Uterine smooth muscle cell (primary cell): ENCODE data around the gene ZNF879. TPM values are rescaled to one million over a fixed set of nuclear protein-coding genes. Genes with fewer than 3 reads are reported as not detected.

Experiments
- total RNA-seq: library from RNA; depleted of rRNA; stranded (reverse); fragments of >200 nt; gene quantifications from 2 replicates; pipeline ENCODE4 v1.2.3, GENCODE V29; 2014

Gene ZNF879
- 4.8 and 7.6 TPM in 2 replicates for total RNA-seq

DNA sequence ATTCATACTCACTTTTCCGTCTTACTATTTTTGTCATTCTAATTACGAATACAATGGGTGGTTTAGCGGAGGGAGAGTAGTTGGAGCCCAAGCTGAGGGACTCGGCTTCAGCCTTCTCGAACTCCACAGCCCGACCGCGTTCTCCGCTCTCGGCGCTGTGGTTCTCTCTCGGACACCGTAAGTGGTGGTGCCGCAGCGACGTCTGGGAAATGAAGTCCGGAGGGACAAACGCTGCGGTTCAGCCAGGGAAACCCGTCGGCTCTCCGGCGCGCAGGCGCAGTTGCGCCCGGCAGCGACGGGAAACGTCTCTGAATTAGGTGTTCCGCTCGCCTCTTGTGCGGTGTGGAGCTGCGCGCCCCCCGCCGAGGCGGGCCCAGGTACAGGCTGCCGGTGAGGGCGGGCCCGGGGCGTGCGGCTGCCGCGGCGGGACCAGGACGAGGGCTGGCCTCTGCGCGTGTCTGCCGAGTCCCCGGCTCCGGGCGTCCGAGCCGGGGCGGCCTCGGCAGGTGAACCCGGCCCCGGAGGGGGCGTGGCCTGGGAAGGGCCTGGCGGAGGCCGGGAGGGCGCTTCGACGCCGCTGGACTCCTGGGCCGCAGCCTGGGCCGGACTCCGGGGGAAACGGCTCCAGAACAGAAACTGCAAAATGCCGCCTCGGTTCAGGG is at the start of gene ZNF879:
Gene ZNF879, plus strand, starts transcription at position 277 of the 662 bp plus-strand sequence. CDS start 1,201 bp downstream, outside the sequence.

DNA sequence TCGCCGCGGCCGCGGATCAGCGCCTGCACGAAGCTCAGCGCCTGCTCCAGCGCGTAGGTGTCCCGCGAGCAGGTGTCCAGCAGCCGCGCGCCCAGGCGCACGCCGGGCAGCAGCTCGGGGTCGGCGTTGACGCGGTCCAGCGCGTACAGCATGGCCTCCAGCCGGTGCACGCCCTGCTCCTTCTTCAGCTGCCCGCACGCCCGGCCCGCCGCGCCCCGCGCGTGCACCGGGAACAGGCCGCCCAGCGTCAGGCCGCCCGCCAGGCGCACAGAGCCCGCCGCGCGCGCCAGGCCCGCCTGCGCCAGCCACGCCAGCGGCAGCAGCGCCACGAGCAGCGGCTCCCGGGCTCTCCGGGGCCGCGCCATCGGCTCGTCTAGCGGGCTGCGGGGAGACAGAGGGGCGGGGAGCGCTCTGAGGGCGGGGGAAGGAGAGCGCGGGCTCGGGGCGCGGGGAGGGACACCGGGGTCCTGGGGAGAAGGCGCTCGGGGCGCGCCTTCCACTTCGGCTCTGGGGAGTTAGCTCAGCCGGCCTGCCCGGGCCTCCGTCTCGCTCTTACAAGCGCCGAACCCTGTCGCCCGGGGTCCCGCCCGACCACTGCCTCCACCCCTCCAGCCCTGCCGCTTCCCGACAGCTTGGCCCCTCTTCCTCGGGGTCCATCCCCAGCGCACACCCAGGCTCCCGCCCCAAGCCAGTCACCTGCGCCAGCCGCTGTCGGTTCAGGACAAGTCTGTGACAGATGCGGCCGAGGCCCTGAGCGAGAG is 28.8 kb upstream of the ZNF879 start, which contains the start of gene GRM6:
Gene GRM6, minus strand, starts transcription at position 741 of the 761 bp plus-strand sequence. Its CDS starts 376 bp downstream, at position 365.

DNA sequence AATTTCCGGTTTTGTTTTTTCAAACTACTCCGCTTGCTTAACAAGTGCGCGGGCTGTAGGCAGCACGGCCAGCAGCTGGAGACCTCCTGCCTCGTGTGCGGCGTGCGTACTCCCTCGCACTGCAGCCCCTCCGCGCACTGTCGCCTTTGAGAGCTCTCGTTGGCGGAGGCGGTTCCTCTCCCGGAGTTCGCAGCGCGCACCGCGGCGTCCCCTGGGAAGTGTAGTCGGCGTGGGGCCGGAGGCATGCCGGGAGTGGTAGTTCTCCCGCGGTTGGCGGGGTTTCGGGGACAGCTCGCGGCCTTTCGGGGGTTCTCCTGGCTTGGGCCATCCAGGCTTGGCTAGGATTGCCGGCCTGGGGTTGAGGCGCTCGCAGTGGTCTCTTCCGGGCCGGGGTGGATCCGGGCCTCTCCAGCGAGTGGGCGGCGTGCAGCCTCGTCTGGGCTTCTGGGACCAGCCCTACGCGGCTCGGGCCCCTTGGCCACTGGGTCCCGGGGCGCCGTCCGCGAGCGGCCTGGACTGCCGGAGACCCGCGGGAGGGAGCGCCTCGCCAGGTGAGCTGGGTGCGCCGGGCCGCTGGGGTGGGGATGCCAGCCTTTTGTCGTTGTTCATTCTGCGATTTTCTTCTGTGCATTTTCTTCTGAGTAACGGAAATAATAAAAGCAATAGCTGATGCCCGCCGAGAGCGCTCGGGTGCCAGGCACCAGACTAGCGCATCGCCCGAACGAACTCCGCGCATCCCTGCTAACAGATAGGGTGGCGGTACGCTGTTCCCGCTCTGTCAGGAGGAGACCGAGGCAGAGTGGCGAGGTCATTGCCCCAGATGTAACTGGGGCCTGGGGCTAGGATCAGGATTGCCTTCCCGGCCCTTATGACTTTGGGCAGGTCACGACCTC is 36.8 kb downstream of the ZNF879 start, which contains the start of gene ZNF354C:
Gene ZNF354C, plus strand, starts transcription at position 258 of the 893 bp plus-strand sequence. CDS start 1,696 bp downstream, outside the sequence.

Other genes with a start within 250 kb of the ZNF879 start
- 8.3 and 10.6 TPM in 2 replicates for gene ZNF354B, start 163.9 kb upstream of the ZNF879 start, total RNA-seq
- gene ZFP2, start 127.9 kb upstream of the ZNF879 start, total RNA-seq = 0.22 and 1.4 TPM in 2 replicates
- 1.7 and 2.6 TPM in 2 replicates for gene ZNF454, start 82.6 kb upstream of the ZNF879 start, total RNA-seq
- gene GRM6, start 28.5 kb upstream of the ZNF879 start, total RNA-seq = not detected in 2 replicates
- 9.4 and 10.0 TPM in 2 replicates for gene ZNF354C, start 36.6 kb downstream of the ZNF879 start, total RNA-seq